Liver (tissue), 9 donors: ENCODE measurements around the gene HAUS5. TPM values are rescaled to one million over a fixed set of nuclear protein-coding genes. Genes with fewer than 3 reads are reported as not detected.
A peak's percentile ranks its signal among the peaks of the same experiment; 100 is the strongest.

Experiments used
- DNase-seq: peaks from one replicate; pipeline ENCODE4 v3.0.0-alpha.2; 2017; ENCODE audit warnings: low spot score
- H3K27ac ChIP-seq, 2 donors: one replicate each; pipeline ENCODE4 v1.7.0; 2013; ENCODE audit warnings: inconsistent platforms in 2 of 2, low read length in 2 of 2, control low read depth in 1 of 2, low read depth in 1 of 2, mild to moderate bottlenecking in 1 of 2
- H3K27me3 ChIP-seq, 4 donors: one replicate each; pipeline versions ENCODE4 v1.6.1 to v1.7.0; 2013; ENCODE audit warnings: low read length in 3 of 4, inconsistent platforms in 1 of 4, mild to moderate bottlenecking in 1 of 4, moderate library complexity in 1 of 4; ENCODE audit not compliant: control insufficient read depth in 4 of 4, insufficient read depth in 4 of 4
- H3K36me3 ChIP-seq, 4 donors: one replicate each; pipeline versions ENCODE4 v1.6.1 to v1.7.0; 2013; ENCODE audit warnings: low read length in 3 of 4, mild to moderate bottlenecking in 3 of 4, low read depth in 1 of 4, moderate library complexity in 1 of 4; ENCODE audit not compliant: control insufficient read depth in 4 of 4, insufficient read depth in 3 of 4
- H3K4me1 ChIP-seq, 4 donors: one replicate each; pipeline versions ENCODE4 v1.6.1 to v1.7.0; 2013; ENCODE audit warnings: low read length in 3 of 4, mild to moderate bottlenecking in 3 of 4, moderate library complexity in 1 of 4; ENCODE audit not compliant: control insufficient read depth in 4 of 4, insufficient read depth in 4 of 4
- H3K4me3 ChIP-seq, 3 donors: one replicate each; pipeline versions ENCODE4 v1.6.1 to v1.7.0; 2013; ENCODE audit warnings: low read length in 3 of 3, control low read depth in 1 of 3, low read depth in 1 of 3, mild to moderate bottlenecking in 1 of 3
- H3K9ac ChIP-seq, 2 donors: one replicate each; pipeline ENCODE4 v1.7.0; 2013; ENCODE audit warnings: low read length in 2 of 2, mild to moderate bottlenecking in 2 of 2, moderate library complexity in 2 of 2, control low read depth in 1 of 2, low read depth in 1 of 2
- H3K9me3 ChIP-seq, 4 donors: one replicate each; pipeline versions ENCODE4 v1.6.1 to v1.7.0; 2013; ENCODE audit warnings: low read length in 3 of 4; ENCODE audit not compliant: control insufficient read depth in 4 of 4
- ATF3 ChIP-seq: IDR thresholded peaks from 2 replicates; pipeline ENCODE4 v1.6.1; 2016; ENCODE audit warnings: antibody characterized with exemption
- EGR1 ChIP-seq, 2 donors: IDR thresholded peaks; 2 replicates each; pipeline ENCODE4 v1.6.1; 2016 to 2018; ENCODE audit warnings: antibody characterized with exemption in 2 of 2, low read depth in 2 of 2
- FOXA1 ChIP-seq: IDR thresholded peaks from 2 replicates; pipeline ENCODE4 v1.6.1; 2016; ENCODE audit warnings: antibody characterized with exemption
- FOXA2 ChIP-seq: IDR thresholded peaks from 2 replicates; pipeline ENCODE4 v1.6.1; 2016; ENCODE audit warnings: antibody characterized with exemption
- GABPA ChIP-seq, 2 donors: IDR thresholded peaks in 1 of 2; conservative IDR thresholded peaks in 1 of 2; 2 replicates each; pipeline ENCODE4 v1.6.1; 2016; ENCODE audit warnings: antibody characterized with exemption in 2 of 2, mild to moderate bottlenecking in 1 of 2, moderate library complexity in 1 of 2
- HNF4A ChIP-seq, 2 donors: conservative IDR thresholded peaks; 2 replicates each; pipeline ENCODE4 v1.6.1; 2016; ENCODE audit warnings: antibody characterized with exemption in 2 of 2, mild to moderate bottlenecking in 2 of 2
- HNF4G ChIP-seq: IDR thresholded peaks from 2 replicates; pipeline ENCODE4 v1.6.1; 2016; ENCODE audit warnings: antibody characterized with exemption
- JUND ChIP-seq, 2 donors: IDR thresholded peaks; 2 replicates each; pipeline ENCODE4 v1.6.1; 2016; ENCODE audit warnings: antibody characterized with exemption in 2 of 2
- NR2F2 ChIP-seq: IDR thresholded peaks from 2 replicates; pipeline ENCODE4 v1.6.1; 2016; ENCODE audit warnings: antibody characterized with exemption
- RAD21 ChIP-seq, 2 donors: IDR thresholded peaks; 2 replicates each; pipeline ENCODE4 v1.6.1; 2016; ENCODE audit warnings: antibody characterized with exemption in 2 of 2, mild to moderate bottlenecking in 2 of 2
- RXRA ChIP-seq, 2 donors: IDR thresholded peaks; 2 replicates each; pipeline ENCODE4 v1.6.1; 2017 to 2018; ENCODE audit warnings: antibody characterized with exemption in 2 of 2, mild to moderate bottlenecking in 1 of 2
- SP1 ChIP-seq: IDR thresholded peaks from 2 replicates; pipeline ENCODE4 v1.6.1; 2018; ENCODE audit warnings: antibody characterized with exemption, mild to moderate bottlenecking
- TAF1 ChIP-seq: conservative IDR thresholded peaks from 2 replicates; pipeline ENCODE4 v1.6.1; 2016; ENCODE audit warnings: antibody characterized with exemption, mild to moderate bottlenecking
- YY1 ChIP-seq: IDR thresholded peaks from 2 replicates; pipeline ENCODE4 v1.6.1; 2016; ENCODE audit warnings: antibody characterized with exemption, mild to moderate bottlenecking
- ZBTB33 ChIP-seq: IDR thresholded peaks from 2 replicates; pipeline ENCODE4 v1.6.1; 2016; ENCODE audit warnings: antibody characterized with exemption
- WGBS: extraction: QIAGEN DNeasy Blood & Tissue Kit; methylation state at CpG from one replicate; pipeline ENCODE4 v1.1.7; 2013; 5-methylcytosine and 5-hydroxymethylcytosine counted together
- polyA plus RNA-seq, 2 donors: library from polyadenylated mRNA; stranded (reverse) in 1 of 2; unstranded in 1 of 2; fragments of 200-250 nt in 1 of 2; fragments of >200 nt in 1 of 2; fragmentation: Nextera tagmentation in 1 of 2; extraction: Ambion mirVana in 1 of 2; gene quantifications; one replicate each; pipeline versions ENCODE4 v1.2.1 to v1.2.3, GENCODE V29; 2013 to 2015
- total RNA-seq, 2 donors: library from RNA; depleted of rRNA; stranded (reverse); fragments of >200 nt; gene quantifications; one replicate each; pipeline ENCODE4 v1.2.3, GENCODE V29; 2014
- TF ChIP-seq, protein P1 (sequence below): fragments of 150-350 bp; IDR thresholded peaks from 2 replicates; pipeline ENCODE4 v1.5.1; 2017; ENCODE audit warnings: improper control_type of control experiment, low read depth, low read length; ENCODE audit not compliant: missing input control
- TF ChIP-seq, protein P2 (sequence below): IDR thresholded peaks from 2 replicates; pipeline ENCODE4 v1.6.1; 2016; ENCODE audit warnings: antibody characterized with exemption, mild to moderate bottlenecking
- TF ChIP-seq, protein P3 (sequence below): IDR thresholded peaks from 2 replicates; pipeline ENCODE4 v1.6.1; 2016; ENCODE audit warnings: antibody characterized with exemption
- donor health status: healthy.
- donor health status: healthy.
- donor health status: healthy.
- donor health status: healthy.
- donor health status: healthy.

The HAUS5 gene
- total and polyA plus RNA-seq, 4 donors = 1.9 to 7.3 (median 2.3) TPM

DNA sequence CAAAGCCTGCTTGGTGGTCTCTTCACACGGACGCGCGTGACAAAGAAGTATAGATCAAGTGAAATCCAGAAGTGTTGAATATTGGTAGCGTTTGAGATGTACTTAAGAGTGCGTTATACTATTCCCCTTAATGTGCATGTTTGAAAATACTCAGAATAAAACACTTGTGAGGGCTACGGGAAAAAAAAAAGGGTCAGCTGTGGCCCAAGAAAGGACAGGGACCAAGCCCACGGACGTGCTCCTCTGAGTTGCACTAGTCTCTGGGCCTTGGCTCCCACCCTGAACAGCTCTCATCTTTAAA lies 15.7 kb downstream of the HAUS5 start:
- Histone ChIP-seq H3K27me3 (no peaks in the 10 kb centered on the region), H3K9me3 (no peaks in the 10 kb centered on the region), H3K4me1 (peaks cover 0 to 17% (median 9%) of the 10 kb centered on the region in 4 donors), H3K36me3 (peaks cover 9 to 27% (median 22%) of the 10 kb centered on the region in 4 donors), H3K4me3 (peak overlapping the region; percentile 69 to 82 (median 71)), H3K9ac (peak overlapping the region; percentile 87 to 89), H3K27ac (peak overlapping the region; percentile 76 to 89)
- no peak for DNase-seq
- TF ChIP-seq GABPA (IDR thresholded peaks at IDR 0.05 in 1 of 2, conservative IDR thresholded peaks at IDR 0.05 in 1 of 2) = no peak
- TF ChIP-seq YY1 = no peak
- TF ChIP-seq FOXA2 = no peak
- TF ChIP-seq, protein P1, sequence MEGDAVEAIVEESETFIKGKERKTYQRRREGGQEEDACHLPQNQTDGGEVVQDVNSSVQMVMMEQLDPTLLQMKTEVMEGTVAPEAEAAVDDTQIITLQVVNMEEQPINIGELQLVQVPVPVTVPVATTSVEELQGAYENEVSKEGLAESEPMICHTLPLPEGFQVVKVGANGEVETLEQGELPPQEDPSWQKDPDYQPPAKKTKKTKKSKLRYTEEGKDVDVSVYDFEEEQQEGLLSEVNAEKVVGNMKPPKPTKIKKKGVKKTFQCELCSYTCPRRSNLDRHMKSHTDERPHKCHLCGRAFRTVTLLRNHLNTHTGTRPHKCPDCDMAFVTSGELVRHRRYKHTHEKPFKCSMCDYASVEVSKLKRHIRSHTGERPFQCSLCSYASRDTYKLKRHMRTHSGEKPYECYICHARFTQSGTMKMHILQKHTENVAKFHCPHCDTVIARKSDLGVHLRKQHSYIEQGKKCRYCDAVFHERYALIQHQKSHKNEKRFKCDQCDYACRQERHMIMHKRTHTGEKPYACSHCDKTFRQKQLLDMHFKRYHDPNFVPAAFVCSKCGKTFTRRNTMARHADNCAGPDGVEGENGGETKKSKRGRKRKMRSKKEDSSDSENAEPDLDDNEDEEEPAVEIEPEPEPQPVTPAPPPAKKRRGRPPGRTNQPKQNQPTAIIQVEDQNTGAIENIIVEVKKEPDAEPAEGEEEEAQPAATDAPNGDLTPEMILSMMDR = no peak
- no peak for TF ChIP-seq HNF4A (conservative IDR thresholded peaks at IDR 0.05)
- no peak for TF ChIP-seq JUND (IDR thresholded peaks at IDR 0.05)
- TF ChIP-seq HNF4G = no peak
- TF ChIP-seq, protein P2, sequence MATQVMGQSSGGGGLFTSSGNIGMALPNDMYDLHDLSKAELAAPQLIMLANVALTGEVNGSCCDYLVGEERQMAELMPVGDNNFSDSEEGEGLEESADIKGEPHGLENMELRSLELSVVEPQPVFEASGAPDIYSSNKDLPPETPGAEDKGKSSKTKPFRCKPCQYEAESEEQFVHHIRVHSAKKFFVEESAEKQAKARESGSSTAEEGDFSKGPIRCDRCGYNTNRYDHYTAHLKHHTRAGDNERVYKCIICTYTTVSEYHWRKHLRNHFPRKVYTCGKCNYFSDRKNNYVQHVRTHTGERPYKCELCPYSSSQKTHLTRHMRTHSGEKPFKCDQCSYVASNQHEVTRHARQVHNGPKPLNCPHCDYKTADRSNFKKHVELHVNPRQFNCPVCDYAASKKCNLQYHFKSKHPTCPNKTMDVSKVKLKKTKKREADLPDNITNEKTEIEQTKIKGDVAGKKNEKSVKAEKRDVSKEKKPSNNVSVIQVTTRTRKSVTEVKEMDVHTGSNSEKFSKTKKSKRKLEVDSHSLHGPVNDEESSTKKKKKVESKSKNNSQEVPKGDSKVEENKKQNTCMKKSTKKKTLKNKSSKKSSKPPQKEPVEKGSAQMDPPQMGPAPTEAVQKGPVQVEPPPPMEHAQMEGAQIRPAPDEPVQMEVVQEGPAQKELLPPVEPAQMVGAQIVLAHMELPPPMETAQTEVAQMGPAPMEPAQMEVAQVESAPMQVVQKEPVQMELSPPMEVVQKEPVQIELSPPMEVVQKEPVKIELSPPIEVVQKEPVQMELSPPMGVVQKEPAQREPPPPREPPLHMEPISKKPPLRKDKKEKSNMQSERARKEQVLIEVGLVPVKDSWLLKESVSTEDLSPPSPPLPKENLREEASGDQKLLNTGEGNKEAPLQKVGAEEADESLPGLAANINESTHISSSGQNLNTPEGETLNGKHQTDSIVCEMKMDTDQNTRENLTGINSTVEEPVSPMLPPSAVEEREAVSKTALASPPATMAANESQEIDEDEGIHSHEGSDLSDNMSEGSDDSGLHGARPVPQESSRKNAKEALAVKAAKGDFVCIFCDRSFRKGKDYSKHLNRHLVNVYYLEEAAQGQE = no peak
- TF ChIP-seq ZBTB33 = no peak
- TF ChIP-seq EGR1 (IDR thresholded peaks at IDR 0.05; ENCODE audit: low read depth in 2 of 2) = no peak
- no peak for TF ChIP-seq NR2F2
- no peak for TF ChIP-seq ATF3
- no peak for TF ChIP-seq RXRA (IDR thresholded peaks at IDR 0.05)
- no peak for TF ChIP-seq FOXA1
- no peak for TF ChIP-seq TAF1
- no peak for TF ChIP-seq RAD21 (IDR thresholded peaks at IDR 0.05)
- TF ChIP-seq, protein P3, sequence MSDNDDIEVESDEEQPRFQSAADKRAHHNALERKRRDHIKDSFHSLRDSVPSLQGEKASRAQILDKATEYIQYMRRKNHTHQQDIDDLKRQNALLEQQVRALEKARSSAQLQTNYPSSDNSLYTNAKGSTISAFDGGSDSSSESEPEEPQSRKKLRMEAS = no peak
- TF ChIP-seq SP1 = no peak
- 14% methylated on average over 9 of the region's 9 CpGs for WGBS
